Astrocyte of the spinal cord (primary cell): ENCODE results near the gene EHD1.

Source experiments
- DNase-seq: peaks from one replicate; pipeline ENCODE4 v3.0.0; 2011; ENCODE audit warnings: low read depth, low spot score
- H3K4me3 ChIP-seq: 2 replicates; pipeline ENCODE4 v1.5.1; 2011; ENCODE audit warnings: low read depth, mild to moderate bottlenecking, low read length, moderate library complexity
- in situ Hi-C: cut with HindIII; loops from 2 replicates; pipeline ENCODE4 v1.10.0; 2017; ENCODE audit warnings: low sequenced_read_pairs
- TF ChIP-seq, protein P1 (sequence below): IDR thresholded peaks from 2 replicates; pipeline ENCODE4 v1.5.1; 2012; ENCODE audit warnings: low read depth, mild to moderate bottlenecking, low read length, inconsistent platforms

Gene EHD1

GRCh38 chr11:64836448-64837072 is 41.9 kb downstream of the EHD1 start:
- TF ChIP-seq, protein P1, sequence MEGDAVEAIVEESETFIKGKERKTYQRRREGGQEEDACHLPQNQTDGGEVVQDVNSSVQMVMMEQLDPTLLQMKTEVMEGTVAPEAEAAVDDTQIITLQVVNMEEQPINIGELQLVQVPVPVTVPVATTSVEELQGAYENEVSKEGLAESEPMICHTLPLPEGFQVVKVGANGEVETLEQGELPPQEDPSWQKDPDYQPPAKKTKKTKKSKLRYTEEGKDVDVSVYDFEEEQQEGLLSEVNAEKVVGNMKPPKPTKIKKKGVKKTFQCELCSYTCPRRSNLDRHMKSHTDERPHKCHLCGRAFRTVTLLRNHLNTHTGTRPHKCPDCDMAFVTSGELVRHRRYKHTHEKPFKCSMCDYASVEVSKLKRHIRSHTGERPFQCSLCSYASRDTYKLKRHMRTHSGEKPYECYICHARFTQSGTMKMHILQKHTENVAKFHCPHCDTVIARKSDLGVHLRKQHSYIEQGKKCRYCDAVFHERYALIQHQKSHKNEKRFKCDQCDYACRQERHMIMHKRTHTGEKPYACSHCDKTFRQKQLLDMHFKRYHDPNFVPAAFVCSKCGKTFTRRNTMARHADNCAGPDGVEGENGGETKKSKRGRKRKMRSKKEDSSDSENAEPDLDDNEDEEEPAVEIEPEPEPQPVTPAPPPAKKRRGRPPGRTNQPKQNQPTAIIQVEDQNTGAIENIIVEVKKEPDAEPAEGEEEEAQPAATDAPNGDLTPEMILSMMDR: no peak
- in situ Hi-C loops: no loop called here
- DNase-seq: no peak
- H3K4me3 ChIP-seq: no peak overlapping the region

DNA sequence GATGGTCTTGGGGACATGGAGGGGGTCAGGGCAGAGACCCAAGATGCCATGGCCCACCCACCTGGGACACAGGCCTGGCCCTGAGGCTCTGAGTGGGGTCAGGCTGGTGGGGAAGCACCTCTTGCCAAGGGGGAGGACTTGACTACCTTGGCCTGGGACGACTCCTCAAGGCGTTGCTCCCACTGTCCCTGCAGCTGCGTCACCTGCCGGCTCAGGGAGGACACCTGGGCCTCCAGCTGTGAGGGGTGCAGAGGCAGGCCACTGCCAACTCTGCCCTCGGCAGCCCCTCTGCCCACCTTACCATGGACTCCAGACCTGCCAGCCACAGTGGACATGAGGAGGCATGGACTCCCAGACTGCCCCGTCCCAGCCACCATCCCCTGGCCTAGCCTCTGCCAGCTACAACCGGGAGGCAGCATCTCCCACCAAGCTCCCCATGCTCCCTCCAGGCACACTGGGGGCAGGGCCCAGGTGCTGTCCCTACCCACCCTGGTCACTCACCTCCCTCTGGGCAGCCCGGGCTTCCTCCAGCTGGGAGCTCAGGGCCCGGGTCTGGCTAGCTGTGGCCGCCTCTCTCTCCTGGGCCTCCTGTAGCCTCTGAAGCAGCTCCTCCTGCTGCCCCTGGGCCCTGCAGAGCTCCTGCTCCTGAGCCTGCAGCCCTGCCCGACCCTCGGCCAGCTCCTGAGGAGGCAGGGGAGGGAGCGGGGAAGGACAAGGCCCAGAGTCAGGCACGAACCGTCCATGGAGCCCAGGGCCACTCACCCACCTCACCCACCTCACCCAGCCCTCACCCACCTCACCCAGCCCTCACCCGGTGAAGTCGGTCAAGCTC is 42.6 kb downstream of the EHD1 start:
- in situ Hi-C loops: no loop called here
- TF ChIP-seq, protein P1: no peak
- DNase-seq: no peak
- no peak overlapping the region for H3K4me3 ChIP-seq

DNA sequence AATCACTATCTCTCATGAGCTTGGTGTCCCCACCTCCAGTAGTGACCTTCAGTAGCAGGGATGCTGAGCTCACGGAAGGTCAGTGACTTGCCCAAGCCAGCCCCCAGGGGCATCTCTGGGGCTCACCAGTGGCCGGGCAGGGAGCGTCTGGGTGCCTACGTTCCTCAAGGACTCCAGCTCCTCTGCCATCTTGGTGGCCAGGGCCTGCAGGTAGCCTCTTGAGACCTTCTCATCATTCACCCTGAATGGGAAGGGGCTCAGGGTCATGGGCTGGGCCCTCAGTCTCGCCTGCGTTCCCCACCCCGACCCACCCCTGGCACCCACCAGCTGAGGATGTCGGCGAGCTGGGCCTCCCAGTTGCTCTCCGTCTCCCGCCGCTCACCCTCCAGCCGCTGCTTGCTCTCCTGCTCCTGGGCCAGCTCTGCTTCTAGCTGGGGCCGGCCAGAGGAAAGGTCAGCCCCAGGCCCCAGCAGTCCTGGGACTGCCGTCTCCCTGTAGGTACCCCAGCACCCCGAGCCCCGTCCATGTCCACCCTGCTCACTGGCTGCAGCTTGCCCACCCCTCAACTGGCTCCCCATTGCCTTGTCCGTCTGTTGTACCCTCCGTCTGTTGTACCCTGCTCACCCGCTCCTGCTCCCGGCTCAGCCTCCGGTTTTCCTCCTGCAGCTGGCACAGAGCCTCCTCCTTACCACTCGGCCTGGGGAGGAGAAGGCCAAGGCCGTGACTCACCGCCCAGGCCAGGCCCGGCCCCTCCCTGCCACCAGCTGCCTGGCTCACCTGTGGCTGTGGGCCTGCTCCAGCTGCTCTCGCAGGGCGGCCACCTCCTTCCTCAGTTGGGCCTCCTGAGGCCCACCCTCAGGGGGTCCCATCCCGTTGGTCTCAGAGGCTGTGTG is 43.5 kb downstream of the EHD1 start:
- DNase-seq: peak; percentile 41
- TF ChIP-seq, protein P1: no peak
- in situ Hi-C loops: no loop called here
- H3K4me3 ChIP-seq: no peak overlapping the region

DNA sequence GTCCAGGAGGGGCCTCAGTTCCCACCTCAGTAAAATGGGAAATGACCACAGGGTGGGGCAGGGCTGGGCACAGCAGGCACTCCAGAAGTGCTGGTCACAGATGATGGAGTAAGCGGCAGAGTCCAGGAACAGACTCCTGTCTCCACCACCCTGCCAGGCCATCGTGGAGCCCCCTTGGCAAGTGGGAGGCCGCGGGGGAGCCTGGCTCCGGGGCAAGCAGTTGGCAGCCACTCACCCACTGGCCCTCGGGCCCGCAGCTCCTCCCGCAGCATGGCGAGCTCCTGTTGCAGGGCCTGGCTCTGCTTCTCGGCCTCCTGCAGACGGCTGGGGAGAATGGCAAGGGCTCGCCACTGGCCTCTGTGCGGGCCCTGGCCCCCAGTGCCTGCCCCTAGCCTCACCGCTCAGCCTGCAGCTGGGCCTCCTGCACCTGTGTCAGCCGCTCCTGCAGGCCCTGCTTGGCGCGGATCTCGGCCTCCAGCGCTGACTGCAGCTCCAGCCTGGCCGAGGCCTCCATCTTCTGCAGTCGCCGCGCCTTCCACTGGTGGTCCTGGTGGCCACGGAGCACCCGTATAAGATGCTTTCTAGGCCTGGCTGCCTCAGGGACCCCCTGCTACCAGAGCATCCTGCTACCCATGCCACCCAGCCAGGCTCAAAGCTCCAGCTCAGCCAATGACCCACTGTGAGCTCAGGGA is 44.2 kb downstream of the EHD1 start:
- no peak overlapping the region for H3K4me3 ChIP-seq
- in situ Hi-C loops: no loop called here
- TF ChIP-seq, protein P1: no peak
- DNase-seq: no peak

- DNase-seq: no peak
- TF ChIP-seq, protein P1: no peak
- H3K4me3 ChIP-seq: no peak overlapping the region
- in situ Hi-C loops: no loop called here
These were observed 44.9 kb downstream of the EHD1 start for GRCh38 chr11:64833509-64833908.

GRCh38 chr11:64833198-64833502 is 45.3 kb downstream of the EHD1 start:
- no peak for DNase-seq
- TF ChIP-seq, protein P1: no peak
- in situ Hi-C loops: no loop called here
- no peak overlapping the region for H3K4me3 ChIP-seq
